B cell (primary cell): ENCODE data around the gene LIN9.

Source experiments
- CTCF ChIP-seq: fragments of 200-600 bp; IDR thresholded peaks from one replicate; pipeline ENCODE4 v1.8.0; 2022; ENCODE audit warnings: antibody characterized with exemption, mild to moderate bottlenecking
- EZH2 ChIP-seq: IDR thresholded peaks from 2 replicates; pipeline ENCODE4 v1.6.1; 2012; ENCODE audit warnings: borderline replicate concordance, low read depth, mild to moderate bottlenecking, moderate library complexity, low read length; ENCODE audit not compliant: insufficient read depth, poor library complexity, severe bottlenecking

- no peak for TF ChIP-seq CTCF
- no peak for TF ChIP-seq EZH2
Observed at GRCh38 chr1:226207048-226207447, 101.9 kb downstream of the LIN9 start.
